22Rv1 (cell line): ENCODE measurements around the gene ACER1.

Experiments used
- ZFX ChIP-seq: fragments of 450-650 bp; IDR thresholded peaks from 2 replicates; pipeline ENCODE4 v1.6.1; 2017; ENCODE audit warnings: antibody characterized with exemption, borderline replicate concordance
- TF ChIP-seq, protein P1 (sequence below): fragments of 450-650 bp; IDR thresholded peaks from 2 replicates; pipeline ENCODE4 v1.5.1; 2017; ENCODE audit warnings: mild to moderate bottlenecking

DNA sequence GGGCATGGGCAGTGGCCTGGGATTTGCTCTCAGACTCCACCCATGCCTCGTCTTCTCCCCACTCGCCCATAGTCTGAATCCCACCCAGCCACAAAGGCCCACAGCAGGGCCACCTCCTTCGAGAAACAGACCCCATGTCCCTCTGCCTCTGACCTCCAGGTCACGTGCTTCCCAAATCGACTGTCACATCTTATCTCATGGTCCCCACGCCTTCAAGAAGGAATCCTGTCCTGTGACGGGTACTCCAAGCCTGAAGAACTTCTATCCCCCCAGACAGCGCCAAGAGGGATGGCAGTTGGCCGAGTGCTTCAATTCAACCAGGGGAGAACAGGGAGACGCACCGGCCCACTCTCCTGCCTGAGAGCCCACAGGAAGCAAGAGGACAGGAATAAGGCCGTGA, 70.1 kb downstream of the ACER1 start:
- TF ChIP-seq, protein P1, sequence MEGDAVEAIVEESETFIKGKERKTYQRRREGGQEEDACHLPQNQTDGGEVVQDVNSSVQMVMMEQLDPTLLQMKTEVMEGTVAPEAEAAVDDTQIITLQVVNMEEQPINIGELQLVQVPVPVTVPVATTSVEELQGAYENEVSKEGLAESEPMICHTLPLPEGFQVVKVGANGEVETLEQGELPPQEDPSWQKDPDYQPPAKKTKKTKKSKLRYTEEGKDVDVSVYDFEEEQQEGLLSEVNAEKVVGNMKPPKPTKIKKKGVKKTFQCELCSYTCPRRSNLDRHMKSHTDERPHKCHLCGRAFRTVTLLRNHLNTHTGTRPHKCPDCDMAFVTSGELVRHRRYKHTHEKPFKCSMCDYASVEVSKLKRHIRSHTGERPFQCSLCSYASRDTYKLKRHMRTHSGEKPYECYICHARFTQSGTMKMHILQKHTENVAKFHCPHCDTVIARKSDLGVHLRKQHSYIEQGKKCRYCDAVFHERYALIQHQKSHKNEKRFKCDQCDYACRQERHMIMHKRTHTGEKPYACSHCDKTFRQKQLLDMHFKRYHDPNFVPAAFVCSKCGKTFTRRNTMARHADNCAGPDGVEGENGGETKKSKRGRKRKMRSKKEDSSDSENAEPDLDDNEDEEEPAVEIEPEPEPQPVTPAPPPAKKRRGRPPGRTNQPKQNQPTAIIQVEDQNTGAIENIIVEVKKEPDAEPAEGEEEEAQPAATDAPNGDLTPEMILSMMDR = no peak
- no peak for TF ChIP-seq ZFX
